NOMO-1 treated with DMSO at 0.1 percent for 48 hours (cell line): Measurements from ENCODE around the gene RNLS.
A peak's percentile ranks its signal among the peaks of the same experiment; 100 is the strongest.

Experiments used
- DNase-seq: peaks from one replicate; lab custom pipeline; 2025; ENCODE audit not compliant: unreplicated experiment; lab: John Stamatoyannopoulos, UW

Gene RNLS

DNA sequence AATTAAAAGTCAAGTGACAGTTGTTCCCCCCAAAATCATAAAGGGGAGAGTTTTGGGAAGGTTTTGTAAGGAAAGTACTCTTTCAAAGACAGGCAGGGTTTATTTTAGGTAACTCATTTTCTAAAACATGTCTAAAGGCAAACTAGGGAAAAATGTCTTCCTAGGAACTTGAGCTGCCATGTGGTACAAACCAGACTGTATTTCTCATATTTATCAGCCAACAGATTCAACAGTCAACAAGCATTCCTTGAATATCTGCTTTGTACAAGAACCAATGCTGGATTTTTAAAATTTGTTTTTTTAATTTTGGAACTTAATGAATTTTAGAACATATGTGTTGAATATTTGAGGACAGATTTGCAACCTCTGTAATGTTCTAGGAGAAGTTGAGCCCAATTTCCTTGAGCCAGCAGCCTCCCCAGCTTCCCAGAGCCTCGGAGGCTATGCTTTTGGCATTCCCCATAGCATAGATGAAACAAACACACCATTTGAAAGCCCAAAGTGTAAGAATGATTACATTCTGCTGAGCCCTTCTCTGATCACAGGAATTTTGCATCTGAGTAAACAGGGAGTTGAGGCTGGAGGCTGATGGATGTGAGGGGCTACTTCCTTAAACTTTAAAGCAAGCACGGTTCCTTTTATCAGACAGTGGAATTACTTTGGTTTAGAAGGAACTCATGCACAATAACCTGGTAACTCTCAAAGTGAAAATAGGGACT is 345.1 kb downstream of the RNLS start:
- DNase-seq, result peak; percentile 10

DNA sequence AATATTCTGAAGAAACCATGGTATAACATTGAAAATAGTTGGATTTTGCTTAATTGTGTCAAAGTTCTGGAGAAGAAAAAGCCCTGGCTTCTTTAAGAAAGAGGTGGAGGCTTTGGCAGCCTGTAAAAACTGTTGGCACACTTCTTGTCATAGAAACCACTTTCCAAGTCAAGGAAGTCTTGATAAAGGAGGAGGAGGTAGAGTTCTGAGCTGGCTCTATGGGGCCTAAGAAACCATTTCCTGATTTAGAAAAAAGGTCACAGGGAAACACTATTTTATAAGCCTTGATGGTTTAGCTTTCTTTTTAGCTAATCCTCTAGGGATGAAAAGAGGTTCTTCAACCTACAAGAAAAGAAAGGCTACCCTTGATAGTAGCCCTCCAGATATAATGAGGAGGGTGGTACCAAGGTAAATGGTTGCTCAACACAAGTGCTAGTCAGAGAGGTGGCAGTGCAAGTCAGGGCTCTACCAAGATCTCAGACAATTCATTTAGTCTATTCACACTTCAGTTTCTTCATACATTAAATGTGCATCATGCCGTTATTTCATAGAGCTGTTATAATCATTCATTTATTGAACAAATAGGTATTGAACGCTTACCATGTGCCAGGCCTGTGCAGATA is 346.9 kb downstream of the RNLS start:
- peak; percentile 27 for DNase-seq

DNA sequence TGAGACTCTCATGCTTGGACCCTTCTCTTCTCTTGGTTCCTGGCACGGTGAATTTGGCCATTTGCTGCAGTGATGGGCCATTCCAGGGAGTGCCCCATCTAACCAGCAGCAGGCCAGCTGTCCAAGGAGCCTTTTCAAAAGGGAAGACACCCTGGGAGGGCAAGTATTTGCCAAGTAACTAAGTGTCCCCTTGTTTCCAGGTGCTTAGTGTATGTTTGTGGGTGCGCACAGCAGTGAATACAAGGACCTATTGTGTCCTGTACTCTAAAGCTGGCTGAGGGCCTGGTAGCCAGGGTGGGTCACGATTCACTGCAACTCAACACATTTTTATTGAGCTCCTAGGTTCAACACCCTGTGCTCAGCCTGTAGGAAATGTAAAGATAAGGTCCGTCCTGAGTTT is 348.8 kb downstream of the RNLS start:
- DNase-seq, result no peak

DNA sequence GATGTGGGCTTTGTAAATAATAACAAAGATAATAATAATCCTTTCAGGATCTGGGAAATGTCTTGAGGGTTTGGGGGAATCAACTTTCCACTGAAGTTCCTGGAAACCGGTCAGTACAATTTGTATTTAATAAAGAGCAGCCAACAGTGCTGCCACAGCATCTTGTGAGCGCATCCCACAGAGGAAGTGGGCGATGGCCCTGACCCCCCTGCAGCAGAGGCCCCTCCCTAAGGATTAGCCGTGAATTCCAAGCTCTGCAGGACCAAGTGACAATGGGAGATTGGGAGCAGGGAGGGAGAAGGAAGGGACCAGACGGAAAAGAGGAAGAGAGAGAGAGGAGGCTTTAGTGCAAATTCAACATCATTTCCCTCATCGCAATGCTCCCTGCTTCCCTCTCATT is 349.2 kb downstream of the RNLS start:
- no peak for DNase-seq

DNA sequence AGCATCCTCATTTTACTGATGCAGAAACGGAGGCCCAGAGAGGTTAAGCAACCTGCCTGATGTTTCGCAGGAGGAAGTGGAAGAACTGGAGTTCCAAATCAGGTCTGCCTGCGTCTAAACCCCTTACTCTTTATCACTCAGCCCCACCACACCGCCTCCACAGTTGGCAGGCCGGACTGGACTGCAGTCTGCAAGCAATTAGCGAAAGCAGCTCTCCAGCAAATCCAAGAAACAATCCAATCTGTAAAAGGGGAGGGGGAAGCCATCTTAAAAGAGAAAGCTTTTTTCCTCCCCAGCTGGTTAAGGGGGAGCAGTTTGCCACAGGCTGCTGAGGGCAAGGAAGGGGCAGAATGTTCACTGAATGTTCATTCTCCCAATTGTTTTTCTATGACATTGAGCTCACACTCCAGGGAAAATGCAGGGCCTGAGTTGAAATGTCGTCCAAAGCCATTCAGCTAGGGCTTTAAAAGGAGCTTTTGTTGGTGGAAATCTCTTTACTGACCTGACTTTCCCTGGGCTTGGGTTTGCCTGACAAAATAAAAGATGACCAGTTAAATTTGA is 350.1 kb downstream of the RNLS start:
- DNase-seq, result no peak

DNA sequence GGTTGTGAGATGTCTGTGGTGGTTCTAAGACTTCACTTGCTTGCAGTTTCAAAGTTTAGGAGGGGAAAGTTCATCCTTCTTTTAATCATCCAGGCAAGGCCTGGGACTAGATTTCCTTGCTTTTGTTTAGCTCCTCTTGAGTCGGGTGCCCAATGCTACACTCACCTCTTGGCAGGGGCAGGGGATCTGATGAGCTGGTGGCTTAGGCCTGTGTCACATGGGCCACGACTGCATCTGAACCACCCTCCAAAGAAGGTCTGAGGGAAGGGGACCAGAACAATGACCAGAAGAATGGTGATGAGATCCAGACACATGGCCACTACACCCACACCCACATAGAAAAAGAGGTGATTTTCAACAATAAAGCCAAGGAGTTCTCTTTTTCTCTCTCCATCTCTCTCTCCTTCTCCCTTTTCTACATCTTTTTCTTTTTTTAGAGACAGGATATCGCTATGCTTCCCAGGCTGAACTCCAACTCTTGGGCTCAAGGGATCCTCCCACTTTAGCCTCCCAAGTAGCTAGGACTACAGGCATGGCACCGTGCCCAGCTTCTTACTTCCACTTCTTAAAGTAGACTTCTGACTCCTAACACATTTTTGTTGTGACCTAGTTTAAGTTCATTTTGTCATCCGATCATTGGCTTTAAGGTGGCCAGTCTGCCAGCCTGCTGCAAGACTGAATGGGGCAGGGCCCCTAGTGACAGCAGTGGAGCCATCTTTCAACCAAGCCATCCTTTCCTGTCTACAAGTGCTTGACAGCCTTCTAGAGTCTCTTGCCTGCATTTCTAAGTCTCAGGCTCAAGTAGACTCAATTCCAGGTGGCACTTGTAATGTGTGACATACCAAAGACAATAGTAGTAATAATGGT is 350.9 kb downstream of the RNLS start:
- no peak for DNase-seq

DNA sequence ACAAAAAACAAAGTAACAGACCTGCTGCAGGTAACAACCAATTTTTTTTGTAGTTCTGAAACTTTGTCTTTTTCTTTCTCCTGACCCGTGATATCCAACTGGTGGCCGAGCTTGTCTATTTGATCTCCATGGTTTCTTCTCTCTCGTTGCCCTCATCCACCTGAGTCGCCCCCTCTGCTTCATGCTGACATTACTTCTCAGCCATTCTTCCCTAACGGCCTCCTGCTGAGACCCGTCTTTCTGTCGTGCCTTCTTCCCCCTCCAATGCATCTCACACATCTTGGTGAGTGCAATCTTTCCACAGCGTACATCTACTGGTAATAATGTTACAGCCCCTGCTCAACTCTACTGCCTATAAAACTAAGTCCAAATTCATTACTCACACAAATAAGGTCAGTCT is 352.9 kb downstream of the RNLS start:
- DNase-seq, result no peak

DNA sequence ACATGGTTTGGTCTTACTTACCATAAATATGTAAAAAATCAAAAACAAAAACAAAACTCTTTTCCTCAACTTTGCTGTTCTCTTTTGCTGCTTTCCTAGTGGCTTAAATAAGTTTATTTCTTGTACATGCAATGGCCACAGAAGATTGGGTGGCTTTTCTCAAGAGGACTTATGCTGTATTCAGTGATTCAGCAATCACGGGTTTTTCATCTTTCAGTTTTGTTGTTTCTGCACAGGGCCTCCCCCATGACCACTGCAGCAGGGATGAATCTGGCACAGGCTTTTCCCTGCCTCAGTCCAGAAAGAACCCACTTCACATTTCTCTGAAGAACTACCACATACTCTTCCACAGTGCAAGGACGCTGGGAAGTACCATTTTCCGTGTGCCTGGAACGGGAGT is 355.0 kb downstream of the RNLS start:
- DNase-seq, result no peak

DNA sequence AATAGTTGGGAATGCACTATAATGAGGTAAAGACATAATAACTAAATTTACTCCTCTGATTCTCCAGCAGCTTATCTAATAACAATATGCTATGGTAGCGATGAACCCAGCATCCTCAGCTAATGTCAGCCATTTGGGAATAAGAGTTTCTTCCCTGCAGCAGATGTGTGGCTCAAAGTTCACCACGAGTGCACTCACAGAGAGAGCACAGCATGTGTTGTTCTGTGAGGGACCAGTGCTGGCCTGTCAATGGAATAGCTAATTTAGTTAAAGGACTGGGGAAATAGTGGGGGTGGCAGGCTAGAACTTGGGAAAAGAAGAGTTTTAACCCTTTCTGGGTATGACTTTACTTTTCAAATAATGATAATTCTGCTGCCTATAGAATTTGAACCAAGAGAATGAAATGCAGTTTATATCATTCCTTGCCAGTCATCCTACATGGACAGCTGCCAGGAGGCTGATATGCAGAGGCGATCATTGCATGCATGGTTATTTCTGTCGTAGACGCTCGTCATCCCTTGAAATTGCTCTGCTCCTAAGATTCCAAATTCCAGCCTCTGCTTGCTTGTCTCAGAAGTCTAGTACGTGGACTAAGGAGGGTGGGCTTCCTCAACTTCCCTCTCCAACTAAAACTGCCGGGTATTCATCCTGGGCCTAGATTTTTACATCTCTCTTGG is 355.6 kb downstream of the RNLS start:
- no peak for DNase-seq

DNA sequence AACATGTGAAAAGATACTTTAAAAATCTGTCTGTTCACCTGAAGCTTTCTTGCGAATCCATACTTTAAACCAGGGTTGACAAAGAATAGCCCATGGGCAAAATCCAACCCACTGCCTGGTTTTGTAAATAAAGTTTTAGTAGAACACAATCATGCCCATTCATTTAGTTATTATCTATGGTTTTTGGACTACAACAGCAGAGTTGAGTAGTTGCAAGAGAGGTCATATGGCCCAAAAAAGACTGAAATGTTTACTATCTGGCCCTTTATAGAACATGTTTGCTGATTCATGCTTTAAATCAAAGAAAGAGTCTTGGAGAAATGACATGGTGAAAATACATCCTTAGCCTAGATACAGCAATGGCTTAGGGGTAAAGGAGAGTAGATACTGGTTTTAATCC is 356.2 kb downstream of the RNLS start:
- DNase-seq, result no peak

DNA sequence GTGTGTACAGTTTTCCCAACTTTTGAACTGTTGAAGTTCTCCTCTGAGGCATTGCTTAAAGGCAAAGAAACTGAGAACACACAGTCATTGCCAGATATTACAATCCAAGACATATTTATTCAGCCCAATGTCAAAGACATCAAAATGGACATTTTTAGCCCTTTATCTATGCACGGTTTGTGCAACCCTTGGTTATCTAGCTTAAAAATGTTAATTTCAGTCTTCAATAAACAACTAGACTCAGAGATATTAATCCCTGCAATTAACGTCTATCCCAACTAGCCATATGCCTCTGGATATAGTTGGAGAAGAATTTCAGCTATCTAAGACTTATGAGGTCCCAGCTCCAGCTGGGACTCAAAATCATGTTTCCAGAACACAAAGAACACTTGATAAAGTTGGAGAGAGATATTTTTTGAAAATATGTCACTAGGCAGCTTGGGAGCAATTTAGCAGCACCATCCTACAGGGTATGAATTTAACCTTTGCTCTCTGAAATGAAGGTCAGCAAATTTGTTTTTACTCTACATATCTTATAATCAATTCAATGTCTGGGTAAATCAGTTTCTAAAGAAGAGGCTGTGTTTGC is 357.0 kb downstream of the RNLS start:
- no peak for DNase-seq
